T47D (cell line): ENCODE measurements around the gene COL9A3.
A peak's percentile ranks its signal among the peaks of the same experiment; 100 is the strongest.

ENCODE experiments used
- DNase-seq, 2 experiments: peaks; one replicate each; pipeline versions ENCODE4 v3.0.0 to v3.0.0-alpha.2; 2011 to 2012; ENCODE audit warnings: low read depth in 1 of 2, low spot score in 1 of 2
- JUND ChIP-seq: IDR thresholded peaks from 2 replicates; pipeline ENCODE4 v1.6.1; 2012; ENCODE audit warnings: low read depth
- in situ Hi-C: cut with HindIII; loops from 2 replicates; pipeline ENCODE4 v1.10.0; 2016; ENCODE audit warnings: low sequenced_read_pairs, low pct_unique_long_range_greater_than_20kb

Gene COL9A3

DNA sequence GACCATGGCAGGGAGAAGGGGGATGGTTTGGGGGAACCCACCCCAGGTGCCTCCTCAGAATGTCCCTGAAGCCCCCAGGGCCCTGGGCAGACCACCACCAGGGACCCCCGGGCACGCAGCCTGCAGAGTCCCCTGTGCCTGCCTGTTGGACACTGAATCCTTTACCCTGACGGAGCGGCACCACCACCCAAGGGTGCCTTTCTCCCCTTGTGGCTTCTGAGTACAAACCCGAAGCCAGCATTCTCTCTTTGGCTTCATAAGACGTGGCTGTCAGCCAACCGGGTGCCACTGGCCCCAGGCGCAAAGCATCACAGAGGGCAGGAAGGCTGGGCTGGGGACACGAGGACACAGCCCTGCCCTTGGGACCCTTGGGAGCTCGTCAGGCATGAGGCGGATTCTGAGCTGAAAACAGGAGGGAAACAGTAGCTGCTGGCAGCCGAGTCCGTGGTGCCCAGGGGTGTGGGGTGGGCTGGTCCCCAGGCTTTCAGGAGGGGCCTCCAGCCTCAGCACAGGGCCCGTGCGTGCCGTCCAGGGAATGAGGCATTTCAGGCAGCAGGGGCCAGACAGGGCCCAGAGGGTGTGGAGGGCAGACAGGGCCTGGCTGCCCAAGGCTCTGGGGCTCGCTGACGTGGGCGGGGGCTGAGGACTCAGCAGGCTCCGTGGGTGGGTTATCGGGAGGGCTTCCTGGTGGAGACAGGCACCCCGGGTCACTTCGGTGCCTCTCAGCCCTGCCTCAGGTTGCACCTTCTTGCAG lies 3.5 kb downstream of the COL9A3 start:
- TF ChIP-seq JUND: no peak
- peak; percentile 73 to 88 for DNase-seq
- in situ Hi-C loops: no loop called here

DNA sequence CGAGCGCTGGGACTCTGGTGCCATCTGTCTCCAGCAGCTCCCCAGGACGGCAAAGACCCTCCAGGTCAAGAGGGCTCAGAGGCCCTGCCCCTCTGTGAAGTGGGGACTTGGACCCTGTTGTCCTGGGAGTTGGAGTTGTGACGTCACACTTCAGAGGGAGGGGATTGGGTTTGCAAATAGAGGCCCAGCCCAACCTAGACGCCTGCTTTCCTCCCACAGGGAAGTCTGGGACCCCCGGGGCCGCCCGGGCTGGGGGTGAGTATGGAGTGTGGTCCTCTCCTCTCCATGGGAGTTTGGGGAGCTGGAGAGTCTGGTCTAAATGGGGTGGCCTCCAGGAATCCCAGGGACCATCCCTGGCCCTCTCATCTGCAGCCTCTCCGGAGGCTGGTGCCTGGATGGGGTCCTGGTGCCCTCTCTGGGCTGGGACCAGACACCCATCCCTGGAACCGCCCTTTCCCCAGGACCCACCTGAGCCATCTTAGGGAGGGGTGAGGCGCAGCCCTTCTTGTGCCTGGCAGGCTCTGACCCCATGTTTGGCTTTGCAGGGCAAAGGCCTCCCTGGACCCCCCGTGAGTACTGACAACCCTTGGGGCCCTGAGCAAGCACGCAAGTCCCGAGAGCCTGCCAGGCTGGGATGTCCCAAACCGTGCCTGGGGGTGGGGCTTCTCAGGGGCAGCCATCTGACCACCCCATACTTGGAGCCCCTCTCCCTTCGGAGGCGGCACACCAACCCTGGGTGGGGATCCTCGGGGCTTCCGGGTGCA lies 4.3 kb downstream of the COL9A3 start:
- DNase-seq: no peak
- in situ Hi-C loops: no loop called here
- TF ChIP-seq JUND: no peak

DNA sequence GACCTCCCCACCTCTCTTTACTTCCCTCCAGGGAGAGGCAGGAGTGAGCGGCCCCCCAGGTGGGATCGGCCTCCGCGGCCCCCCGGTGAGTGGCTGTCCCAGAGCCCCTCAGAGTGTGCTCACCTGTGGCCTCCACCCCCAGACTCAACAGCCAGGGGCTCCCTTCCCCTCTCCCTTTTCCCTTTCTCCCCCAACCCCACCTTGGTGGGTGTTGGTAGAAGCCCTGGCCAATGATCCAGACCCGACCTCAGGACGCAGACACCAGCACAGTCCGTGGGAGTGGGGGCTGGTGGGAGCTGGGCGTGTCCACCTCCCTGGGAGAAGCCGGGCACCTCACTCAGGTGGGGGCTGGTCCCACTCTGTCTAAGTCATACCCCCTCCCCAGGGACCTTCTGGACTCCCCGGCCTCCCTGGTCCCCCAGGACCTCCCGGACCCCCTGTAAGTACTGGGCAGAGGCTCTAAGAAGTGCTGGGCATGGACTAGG lies 4.9 kb downstream of the COL9A3 start:
- in situ Hi-C loops: no loop called here
- no peak for TF ChIP-seq JUND
- DNase-seq: no peak

DNA sequence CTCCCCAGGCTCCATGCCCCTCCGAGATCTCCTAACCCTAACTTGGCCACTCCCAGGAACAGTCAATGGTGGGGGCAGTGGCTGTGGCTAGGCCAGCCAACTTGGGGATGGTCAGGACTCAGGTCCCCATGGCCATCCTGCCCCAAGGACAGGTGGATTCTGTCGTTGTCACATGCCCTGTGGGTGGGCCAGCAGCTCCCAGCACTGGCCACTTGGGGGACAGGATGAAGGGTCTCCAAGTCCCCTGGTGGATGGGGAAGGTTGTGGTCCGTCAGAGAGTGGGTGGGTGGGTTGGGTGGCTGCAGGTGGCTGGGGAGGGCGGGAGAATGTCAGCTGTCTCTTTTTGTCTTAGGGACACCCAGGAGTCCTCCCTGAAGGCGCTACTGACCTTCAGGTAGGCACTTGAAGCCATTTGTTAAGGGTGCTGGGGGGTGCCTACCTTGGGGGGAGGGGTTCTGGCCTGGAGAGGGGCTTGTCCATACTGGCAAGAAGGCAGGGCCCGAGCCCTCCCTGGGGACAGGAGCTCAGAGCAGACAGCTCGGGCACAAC lies 5.5 kb downstream of the COL9A3 start:
- in situ Hi-C loops: no loop called here
- DNase-seq: no peak
- no peak for TF ChIP-seq JUND

DNA sequence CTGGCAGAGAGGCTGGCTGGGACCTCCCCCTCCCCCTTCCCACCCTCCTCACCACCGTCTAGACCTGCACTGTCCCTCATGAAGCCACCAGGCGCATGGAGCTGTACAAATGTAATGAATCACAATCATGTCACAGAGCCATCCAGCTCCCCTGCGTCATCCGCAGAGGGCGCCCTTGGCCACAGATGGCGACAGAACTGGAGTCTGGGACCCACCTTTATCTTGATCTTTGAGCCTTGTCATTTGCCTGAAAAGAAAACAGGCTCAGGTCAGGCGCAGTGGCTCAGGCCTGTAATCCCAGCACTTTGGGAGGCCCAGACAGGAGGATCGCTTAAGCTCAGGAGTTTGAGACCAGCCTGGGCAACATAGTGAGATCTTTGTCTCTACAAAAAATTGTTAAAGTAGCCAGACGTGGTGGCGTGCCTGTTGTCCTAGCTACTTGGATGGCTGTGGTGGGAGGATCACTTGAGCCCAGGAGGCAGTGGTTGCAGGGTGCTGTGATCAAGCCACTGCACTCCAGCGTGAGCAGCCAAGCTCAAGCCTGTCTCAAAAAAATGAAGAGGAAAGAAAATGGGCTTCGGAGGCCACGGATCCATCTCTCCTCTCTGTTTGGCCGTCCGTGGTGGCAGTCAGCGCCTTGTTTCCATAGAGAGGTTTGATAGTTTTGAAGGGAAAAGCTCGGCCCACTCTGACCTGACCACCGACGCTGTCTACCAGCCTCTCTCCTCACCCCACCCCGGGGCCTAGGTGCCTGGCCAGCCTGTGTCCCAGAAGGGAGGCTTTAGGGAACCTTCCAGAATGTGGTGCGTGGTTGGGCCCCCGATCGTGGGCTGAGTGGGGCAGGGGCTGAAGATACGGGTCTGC lies 6.2 kb downstream of the COL9A3 start:
- DNase-seq: peak; percentile 95 to 96
- TF ChIP-seq JUND: no peak
- in situ Hi-C loops: no loop called here

DNA sequence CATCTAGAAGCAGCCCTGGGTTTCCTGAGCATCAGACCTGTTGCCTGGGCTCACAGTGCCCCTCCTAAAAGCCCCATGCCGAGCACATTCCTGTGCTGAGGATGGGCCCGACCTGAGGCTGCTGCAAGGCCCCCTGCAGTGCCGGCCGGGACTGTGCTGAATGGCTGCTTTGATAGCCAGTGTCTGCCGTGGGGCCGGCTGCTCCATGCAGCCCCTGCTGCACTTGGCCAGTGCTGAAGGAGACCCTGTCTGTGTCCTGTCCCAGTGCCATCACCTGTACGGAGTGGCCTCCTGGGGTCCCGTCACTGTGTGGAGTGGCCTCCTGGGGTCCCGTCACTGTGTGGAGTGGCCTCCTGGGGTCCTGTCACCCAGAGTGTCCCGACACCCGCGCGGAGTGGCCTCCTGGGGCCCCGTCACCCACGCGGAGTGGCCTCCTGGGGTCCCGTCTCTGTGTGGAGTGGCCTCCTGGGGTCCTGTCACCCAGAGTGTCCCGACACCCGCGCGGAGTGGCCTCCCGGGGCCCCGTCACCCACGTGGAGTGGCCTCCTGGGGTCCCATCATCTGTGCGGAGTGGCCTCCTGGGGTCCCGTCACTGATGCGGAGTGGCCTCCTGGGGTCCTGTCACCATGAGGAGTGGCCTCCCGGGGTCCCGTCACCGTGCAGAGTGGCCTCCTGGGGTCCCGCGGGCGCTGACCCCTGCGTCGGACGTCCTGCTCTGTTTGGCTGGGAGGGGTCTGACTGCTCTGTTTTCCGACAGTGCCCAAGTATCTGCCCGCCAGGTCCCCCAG lies 7.0 kb downstream of the COL9A3 start:
- no peak for TF ChIP-seq JUND
- no peak for DNase-seq
- in situ Hi-C loops: no loop called here

DNA sequence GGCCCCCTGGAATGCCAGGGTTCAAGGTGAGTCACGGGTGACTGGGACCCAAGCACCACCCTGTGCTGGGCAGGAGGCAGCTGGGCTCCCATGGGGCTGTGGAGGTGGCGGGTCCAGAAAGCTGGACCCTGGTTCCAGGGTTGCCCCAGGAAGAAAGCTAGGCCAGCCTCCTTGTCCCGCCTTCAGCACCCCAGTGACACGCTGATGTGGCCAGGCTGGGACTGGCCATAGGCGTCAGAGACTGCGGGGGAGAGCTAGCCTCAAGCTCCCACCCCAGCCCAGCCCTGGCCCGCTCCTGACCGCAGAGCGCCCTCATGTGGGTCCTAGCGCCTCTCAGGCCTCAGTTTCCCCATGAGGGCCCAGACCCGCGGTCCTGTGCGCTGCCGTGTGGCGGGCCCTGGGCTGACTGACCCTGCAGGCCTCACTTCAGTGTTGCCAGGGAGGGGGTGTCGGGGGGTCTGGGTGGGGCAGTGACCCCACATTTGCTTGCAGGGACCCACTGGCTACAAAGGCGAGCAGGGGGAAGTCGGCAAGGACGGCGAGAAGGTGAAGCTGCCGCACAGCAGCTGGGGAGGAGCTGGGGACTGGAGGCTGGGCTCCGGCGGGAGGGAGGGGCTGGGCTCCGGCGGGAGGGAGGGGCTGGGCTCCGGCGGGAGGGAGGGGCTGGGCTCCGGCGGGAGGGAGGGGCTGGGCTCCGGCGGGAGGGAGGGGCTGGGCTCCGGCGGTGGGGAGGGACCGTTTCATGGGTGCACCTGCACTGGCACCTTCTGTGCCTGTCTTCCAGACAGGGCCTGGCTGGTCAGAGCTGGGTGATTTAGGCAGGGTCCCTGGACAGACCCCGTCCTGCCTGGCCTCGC lies 7.9 kb downstream of the COL9A3 start:
- no peak for TF ChIP-seq JUND
- in situ Hi-C loops: no loop called here
- peak; percentile 82 to 91 for DNase-seq

DNA sequence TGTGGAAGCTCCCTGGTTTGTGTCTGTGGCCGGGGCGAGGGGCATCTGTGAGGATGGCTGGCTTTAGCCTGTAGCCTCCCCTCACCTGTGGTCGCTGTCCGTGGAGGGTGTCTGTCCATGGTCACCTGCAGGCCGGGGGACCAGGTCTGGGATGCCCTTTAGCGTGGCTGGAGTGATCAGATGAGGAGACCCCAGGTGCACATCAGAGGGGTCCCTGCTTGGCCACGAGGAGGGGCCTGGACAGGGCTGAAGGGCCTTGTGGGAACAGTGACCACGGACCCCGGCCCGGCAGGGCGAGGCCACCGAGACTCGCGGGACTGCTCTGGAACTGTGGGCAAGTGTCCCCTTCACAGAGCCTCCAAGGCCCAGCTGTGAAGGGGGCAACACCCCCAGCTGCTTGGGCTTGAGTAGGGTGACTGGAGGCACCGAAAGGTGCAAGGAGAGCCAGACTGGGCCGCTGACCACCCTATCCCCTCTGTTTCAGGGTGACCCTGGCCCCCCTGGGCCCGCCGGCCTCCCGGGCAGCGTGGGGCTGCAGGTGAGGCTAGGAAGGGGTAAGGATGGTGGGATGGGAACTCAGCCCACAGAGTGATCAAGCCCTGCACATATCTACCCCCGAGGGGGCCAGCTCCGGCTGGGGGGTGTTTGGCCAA lies 8.6 kb downstream of the COL9A3 start:
- DNase-seq: no peak
- in situ Hi-C loops: no loop called here
- TF ChIP-seq JUND: no peak

DNA sequence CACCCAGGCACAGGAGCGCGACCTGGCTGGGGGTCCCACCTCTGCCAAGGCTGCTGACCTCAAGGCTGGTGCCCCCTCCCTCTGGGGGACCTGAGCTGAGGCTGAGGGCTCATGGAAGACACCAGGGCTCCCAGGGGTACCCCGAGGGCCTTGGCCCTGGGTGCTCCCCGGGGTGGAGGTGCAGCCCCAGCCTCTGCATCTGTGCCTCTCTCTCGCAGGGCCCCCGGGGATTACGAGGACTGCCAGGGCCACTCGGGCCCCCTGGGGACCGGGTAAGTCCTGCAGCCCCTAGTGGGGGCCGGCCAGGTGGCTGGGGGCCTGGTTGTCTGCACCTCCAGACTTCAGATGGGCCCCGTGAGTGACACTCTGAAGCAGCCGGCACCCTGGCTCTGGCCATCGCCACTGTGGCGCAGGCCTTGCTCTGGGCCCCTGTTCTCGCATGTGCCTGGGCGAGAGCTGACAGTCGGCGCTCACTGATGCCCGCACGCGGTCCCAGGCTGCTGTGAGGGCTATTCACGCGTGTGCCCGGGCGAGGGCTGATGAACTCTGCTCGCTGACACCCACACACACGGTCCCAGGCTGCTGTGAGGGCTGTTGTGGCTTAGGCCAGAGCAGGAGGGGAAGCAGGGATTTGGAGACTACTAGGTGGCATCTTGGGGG lies 9.3 kb downstream of the COL9A3 start:
- DNase-seq: no peak
- TF ChIP-seq JUND: no peak
- in situ Hi-C loops: no loop called here
